Astrocyte (in vitro differentiated cells and primary cell): Measurements from ENCODE around the gene FGFR3. TPM values are rescaled to one million over a fixed set of nuclear protein-coding genes. Genes with fewer than 3 reads are reported as not detected.

Experiments
- DNase-seq: peaks from one replicate; pipeline ENCODE4 v3.0.0-alpha.2; 2010; ENCODE audit warnings: low read depth
- FAIRE-seq: peaks from 2 replicates; lab custom pipeline; 2011; peaks lifted over from hg19 to GRCh38; lab: Jason Lieb, UNC
- H2AFZ ChIP-seq: 2 replicates; pipeline ENCODE4 v1.6.0; 2012; ENCODE audit warnings: low read depth, low read length, inconsistent platforms
- H3K27ac ChIP-seq: 2 replicates; pipeline ENCODE4 v1.5.1; 2011; ENCODE audit warnings: low read depth, low read length, inconsistent platforms
- H3K27me3 ChIP-seq: 2 replicates; pipeline ENCODE4 v1.6.0; 2011; ENCODE audit warnings: low read length, inconsistent platforms; ENCODE audit not compliant: insufficient read depth
- H3K36me3 ChIP-seq: 2 replicates; pipeline ENCODE4 v1.5.1; 2011; ENCODE audit warnings: low read length, inconsistent platforms; ENCODE audit not compliant: insufficient read depth
- H3K4me1 ChIP-seq: 2 replicates; pipeline ENCODE4 v1.5.1; 2011; ENCODE audit warnings: low read length, inconsistent platforms; ENCODE audit not compliant: insufficient read depth
- H3K4me2 ChIP-seq: 2 replicates; pipeline ENCODE4 v1.6.0; 2012; ENCODE audit warnings: low read length, inconsistent platforms
- H3K4me3 ChIP-seq: 2 replicates; pipeline ENCODE4 v1.5.1; 2011; ENCODE audit warnings: low read depth, mild to moderate bottlenecking, low read length, inconsistent platforms; ENCODE audit not compliant: insufficient read depth
- H3K79me2 ChIP-seq: 2 replicates; pipeline ENCODE4 v1.6.0; 2012; ENCODE audit warnings: mild to moderate bottlenecking, low read length, inconsistent platforms; ENCODE audit not compliant: insufficient read depth
- H3K9ac ChIP-seq: 2 replicates; pipeline ENCODE4 v1.6.0; 2012; ENCODE audit warnings: mild to moderate bottlenecking, low read length, inconsistent platforms
- H3K9me3 ChIP-seq: 2 replicates; pipeline ENCODE4 v1.5.1; 2012; ENCODE audit warnings: low read depth, mild to moderate bottlenecking, low read length, inconsistent platforms; ENCODE audit not compliant: insufficient read depth
- H4K20me1 ChIP-seq: 2 replicates; pipeline ENCODE4 v1.6.0; 2012; ENCODE audit warnings: low read length, inconsistent platforms; ENCODE audit not compliant: insufficient read depth
- H3K27ac Mint-ChIP-seq: one replicate; pipeline ENCODE4 v1.8.0; 2021; ENCODE audit warnings: mild to moderate bottlenecking, mixed read lengths; ENCODE audit not compliant: unreplicated experiment
- H3K27me3 Mint-ChIP-seq: one replicate; pipeline ENCODE4 v1.8.0; 2021; ENCODE audit warnings: low read depth, mixed read lengths; ENCODE audit not compliant: unreplicated experiment
- H3K36me3 Mint-ChIP-seq: one replicate; pipeline ENCODE4 v1.8.0; 2021; ENCODE audit warnings: low read depth, mixed read lengths; ENCODE audit not compliant: unreplicated experiment
- H3K4me1 Mint-ChIP-seq: one replicate; pipeline ENCODE4 v1.8.0; 2021; ENCODE audit warnings: low read depth, mixed read lengths; ENCODE audit not compliant: unreplicated experiment
- H3K4me3 Mint-ChIP-seq: one replicate; pipeline ENCODE4 v1.8.0; 2021; ENCODE audit warnings: mild to moderate bottlenecking, moderate library complexity, mixed read lengths; ENCODE audit not compliant: unreplicated experiment
- H3K9me3 Mint-ChIP-seq: one replicate; pipeline ENCODE4 v1.8.0; 2021; ENCODE audit warnings: mild to moderate bottlenecking, mixed read lengths; ENCODE audit not compliant: unreplicated experiment
- CTCF ChIP-seq: IDR thresholded peaks from 2 replicates; pipeline ENCODE4 v1.5.1; 2011; ENCODE audit warnings: low read depth, mild to moderate bottlenecking, inconsistent platforms, low read length, moderate library complexity; ENCODE audit not compliant: insufficient read depth
- EZH2 ChIP-seq: IDR thresholded peaks from 2 replicates; pipeline ENCODE4 v1.6.1; 2012; ENCODE audit warnings: mild to moderate bottlenecking, low read length, inconsistent platforms; ENCODE audit not compliant: insufficient read depth
- total RNA-seq: library from RNA; stranded (reverse); gene quantifications from 2 replicates; pipeline ENCODE4 v1.2.1, GENCODE V29; 2021

FGFR3 gene
- total RNA-seq, 1 donor from 2014 or later, result 3.9 TPM

DNA sequence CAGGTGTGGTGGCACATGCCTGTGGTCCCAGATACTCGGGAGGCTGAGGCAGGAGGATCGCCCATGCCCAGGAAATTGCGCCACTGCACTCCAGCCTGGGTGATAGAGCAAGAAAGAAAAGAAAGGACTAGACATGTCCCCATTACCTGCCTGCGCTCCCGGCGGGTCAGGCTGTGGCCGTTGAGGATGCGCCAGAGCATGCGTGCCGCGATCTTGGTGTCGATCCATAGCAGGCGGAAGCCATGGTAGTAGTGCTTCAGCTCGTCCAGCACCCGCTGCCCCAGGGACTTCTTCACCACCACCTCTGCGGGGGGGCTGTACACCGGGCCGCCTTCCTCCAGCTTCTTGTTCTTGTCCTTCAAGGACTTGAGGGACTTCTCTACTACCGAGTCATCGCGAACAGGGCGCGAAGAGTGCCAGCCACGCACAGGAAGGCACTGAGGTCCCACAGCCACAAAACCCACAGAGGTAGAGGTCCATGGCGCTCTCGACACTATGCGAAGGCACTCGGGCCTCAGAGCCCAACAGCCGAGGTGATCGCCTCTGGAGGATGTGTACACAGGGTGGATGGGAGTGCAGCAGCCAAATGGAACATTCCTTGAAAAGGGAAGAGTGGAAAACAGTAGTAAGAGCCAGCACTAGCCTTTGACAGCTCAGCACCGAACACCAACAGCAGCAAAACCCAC, 48.3 kb downstream of the FGFR3 start:
- H3K27me3 Mint-ChIP-seq, result no peaks in the 10 kb centered on the region
- no peak for TF ChIP-seq CTCF
- no peak for TF ChIP-seq EZH2
- H3K27ac Mint-ChIP-seq, result no peak overlapping the region
- Histone ChIP-seq H3K36me3 (peaks cover 12% of the 10 kb centered on the region), H3K4me1 (peaks cover 20% of the 10 kb centered on the region), H4K20me1 (peaks cover 56% of the 10 kb centered on the region), H3K9me3 (no peaks in the 10 kb centered on the region), H3K4me2 (no peak overlapping the region), H3K27me3 (no peaks in the 10 kb centered on the region), H3K9ac (no peak overlapping the region), H3K79me2 (peaks cover 43% of the 10 kb centered on the region), H3K27ac (no peak overlapping the region), H3K4me3 (no peak overlapping the region), H2AFZ (no peak overlapping the region)
- DNase-seq (no peak), FAIRE-seq (no peak)
- peaks cover 17% of the 10 kb centered on the region for H3K36me3 Mint-ChIP-seq
- H3K4me1 Mint-ChIP-seq, result peaks cover 9% of the 10 kb centered on the region
- H3K4me3 Mint-ChIP-seq, result no peak overlapping the region
- H3K9me3 Mint-ChIP-seq, result no peaks in the 10 kb centered on the region

DNA sequence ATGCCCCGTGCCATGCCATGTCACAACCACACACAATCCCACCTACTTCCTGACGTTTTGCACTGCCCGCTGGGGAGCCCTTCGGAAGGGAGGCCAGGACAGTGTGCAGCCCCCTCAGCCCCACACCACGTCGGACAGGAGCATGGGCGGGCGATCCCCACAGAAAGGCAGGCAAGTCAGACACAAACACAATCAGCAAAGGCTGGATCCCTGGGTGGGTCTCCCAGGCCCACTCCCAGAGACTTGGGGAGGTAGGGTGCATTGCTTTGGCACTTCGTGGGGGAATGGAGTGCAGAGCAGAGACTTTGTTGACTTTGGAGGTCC, 48.8 kb downstream of the FGFR3 start:
- Mint-ChIP-seq H3K27me3 (no peaks in the 10 kb centered on the region), H3K4me1 (peaks cover 9% of the 10 kb centered on the region), H3K27ac (no peak overlapping the region), H3K4me3 (no peak overlapping the region), H3K36me3 (peaks cover 19% of the 10 kb centered on the region), H3K9me3 (no peaks in the 10 kb centered on the region)
- peaks cover 20% of the 10 kb centered on the region for H3K4me1 ChIP-seq
- H3K4me2 ChIP-seq, result no peak overlapping the region
- TF ChIP-seq CTCF, result no peak
- no peak for TF ChIP-seq EZH2
- H3K79me2 ChIP-seq, result peaks cover 47% of the 10 kb centered on the region
- H2AFZ ChIP-seq, result no peak overlapping the region
- H3K9ac ChIP-seq, result no peak overlapping the region
- H3K36me3 ChIP-seq, result peaks cover 16% of the 10 kb centered on the region
- H3K9me3 ChIP-seq, result no peaks in the 10 kb centered on the region
- H3K27me3 ChIP-seq, result no peaks in the 10 kb centered on the region
- H3K4me3 ChIP-seq, result no peak overlapping the region
- H4K20me1 ChIP-seq, result peaks cover 51% of the 10 kb centered on the region
- H3K27ac ChIP-seq, result no peak overlapping the region
- no peak for FAIRE-seq
- no peak for DNase-seq

- no peaks in the 10 kb centered on the region for H3K9me3 ChIP-seq
- no peak overlapping the region for H2AFZ ChIP-seq
- peak overlapping the region; percentile 37 for H3K27ac ChIP-seq
- peak overlapping the region; percentile 66 for H3K4me2 ChIP-seq
- H3K36me3 Mint-ChIP-seq, result peaks cover 18% of the 10 kb centered on the region
- no peak overlapping the region for H3K4me3 ChIP-seq
- peaks cover 17% of the 10 kb centered on the region for H3K36me3 ChIP-seq
- peaks cover 9% of the 10 kb centered on the region for H3K4me1 Mint-ChIP-seq
- H3K27me3 Mint-ChIP-seq, result no peaks in the 10 kb centered on the region
- no peak overlapping the region for H3K27ac Mint-ChIP-seq
- no peak for DNase-seq
- FAIRE-seq, result no peak
- peak overlapping the region; percentile 36 for H3K9ac ChIP-seq
- peaks cover 50% of the 10 kb centered on the region for H4K20me1 ChIP-seq
- no peaks in the 10 kb centered on the region for H3K27me3 ChIP-seq
- peaks cover 20% of the 10 kb centered on the region for H3K4me1 ChIP-seq
- no peaks in the 10 kb centered on the region for H3K9me3 Mint-ChIP-seq
- H3K79me2 ChIP-seq, result peaks cover 47% of the 10 kb centered on the region
- no peak overlapping the region for H3K4me3 Mint-ChIP-seq
- TF ChIP-seq CTCF (no peak), EZH2 (no peak)
Observed at GRCh38 chr4:1842339-1842895, 49.3 kb downstream of the FGFR3 start.
